Activated naive CD8-positive, alpha-beta T cell (primary cell): Measurements from ENCODE around the gene PRMT5.
"Not testable (repeated sequence)": the region's sequence is repeated elsewhere in the genome, so short reads cannot be mapped to it uniquely, and the experiment has no call there.

ENCODE experiments used
- H3K27ac Mint-ChIP-seq: one replicate; pipeline ENCODE4 v1.8.0; 2021; ENCODE audit warnings: mixed read lengths
- H3K27me3 Mint-ChIP-seq: one replicate; pipeline ENCODE4 v1.8.0; 2021; ENCODE audit warnings: mixed read lengths
- H3K36me3 Mint-ChIP-seq: one replicate; pipeline ENCODE4 v1.8.0; 2021; ENCODE audit warnings: mixed read lengths
- H3K4me1 Mint-ChIP-seq: one replicate; pipeline ENCODE4 v1.8.0; 2021; ENCODE audit warnings: low read depth, mixed read lengths
- H3K4me3 Mint-ChIP-seq: one replicate; pipeline ENCODE4 v1.8.0; 2021; ENCODE audit warnings: mild to moderate bottlenecking, mixed read lengths
- H3K9me3 Mint-ChIP-seq: one replicate; pipeline ENCODE4 v1.8.0; 2021; ENCODE audit warnings: low read depth, mixed read lengths

Gene PRMT5

GRCh38 chr14:22929104-22929960 is at the start of gene PRMT5:
Gene PRMT5, minus strand, starts transcription at chr14:22929376. Its CDS starts 15 bp downstream, at chr14:22929361.
- Mint-ChIP-seq H3K27ac (no peak within 1 kb of the TSS), H3K4me3 (no peak within 1 kb of the TSS), H3K27me3 (no peaks in the 10 kb centered on the region), H3K36me3 (peaks cover 13% of the 10 kb centered on the region), H3K4me1 (peaks cover 34% of the 10 kb centered on the region), H3K9me3 (no peaks in the 10 kb centered on the region)

- Mint-ChIP-seq H3K27me3 (no peaks in the 10 kb centered on the region), H3K4me3 (no peak overlapping the region), H3K27ac (no peak overlapping the region), H3K4me1 (peaks cover 6% of the 10 kb centered on the region), H3K36me3 (no peaks in the 10 kb centered on the region), H3K9me3 (no peaks in the 10 kb centered on the region)
These were observed 49.3 kb upstream of the PRMT5 start for GRCh38 chr14:22978487-22978837.

DNA sequence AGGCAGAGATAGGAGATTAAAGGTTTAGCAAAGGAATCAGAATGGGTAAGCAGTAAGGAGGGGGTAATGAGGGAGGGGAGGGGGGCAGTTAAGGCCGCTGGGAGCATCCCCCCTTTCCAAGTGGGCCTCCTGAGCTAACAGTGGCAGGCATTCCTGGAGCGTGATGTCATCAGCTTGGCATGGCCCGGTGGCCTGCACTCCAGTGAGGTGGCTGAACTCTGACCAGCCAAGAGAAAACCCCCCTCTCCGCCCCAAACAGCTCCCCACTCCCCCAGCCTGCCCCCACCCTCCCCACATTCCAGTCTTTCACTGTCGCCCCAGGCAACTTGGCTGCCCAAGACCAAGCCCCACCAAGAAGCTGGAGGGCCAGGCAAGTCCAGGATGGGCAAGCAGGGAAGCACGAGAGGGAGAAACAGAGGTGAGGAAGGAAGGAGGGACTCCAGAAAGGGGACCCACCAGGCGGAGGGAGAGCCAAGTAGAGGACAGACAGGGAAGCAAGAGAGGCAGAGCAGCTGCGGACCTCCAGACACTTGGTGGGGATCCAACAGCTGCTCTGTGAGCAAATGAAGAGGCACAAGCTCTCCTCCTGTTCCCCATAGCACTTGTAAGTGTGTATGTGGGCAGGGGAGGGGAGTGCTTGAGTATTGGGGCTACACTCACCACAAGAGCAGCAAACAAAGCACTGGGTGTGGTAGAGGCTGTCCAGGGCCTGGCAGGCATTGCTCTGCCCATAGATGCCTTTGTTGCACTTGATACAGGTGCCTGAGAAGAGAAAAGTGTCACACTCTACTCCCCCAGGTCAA is 48.7 kb upstream of the PRMT5 start:
- peaks cover 6% of the 10 kb centered on the region for H3K4me1 Mint-ChIP-seq
- H3K27me3 Mint-ChIP-seq: no peaks in the 10 kb centered on the region
- no peaks in the 10 kb centered on the region for H3K36me3 Mint-ChIP-seq
- no peaks in the 10 kb centered on the region for H3K9me3 Mint-ChIP-seq
- H3K4me3 Mint-ChIP-seq: no peak overlapping the region
- H3K27ac Mint-ChIP-seq: no peak overlapping the region

GRCh38 chr14:22977434-22977683 is 48.2 kb upstream of the PRMT5 start:
- H3K9me3 Mint-ChIP-seq: no peaks in the 10 kb centered on the region
- H3K36me3 Mint-ChIP-seq: no peaks in the 10 kb centered on the region
- H3K27me3 Mint-ChIP-seq: no peaks in the 10 kb centered on the region
- H3K4me3 Mint-ChIP-seq: no peak overlapping the region
- peaks cover 6% of the 10 kb centered on the region for H3K4me1 Mint-ChIP-seq
- H3K27ac Mint-ChIP-seq: no peak overlapping the region

- Mint-ChIP-seq H3K27me3 (no peaks in the 10 kb centered on the region), H3K27ac (no peak overlapping the region), H3K9me3 (no peaks in the 10 kb centered on the region), H3K36me3 (no peaks in the 10 kb centered on the region), H3K4me1 (peaks cover 6% of the 10 kb centered on the region), H3K4me3 (no peak overlapping the region)
These were observed 47.7 kb upstream of the PRMT5 start for GRCh38 chr14:22976620-22977433.

- Mint-ChIP-seq H3K4me3 (no peak overlapping the region), H3K27me3 (no peaks in the 10 kb centered on the region), H3K9me3 (no peaks in the 10 kb centered on the region), H3K4me1 (peaks cover under 1% of the 10 kb centered on the region), H3K36me3 (no peaks in the 10 kb centered on the region), H3K27ac (no peak overlapping the region)
These were observed 45.5 kb upstream of the PRMT5 start for GRCh38 chr14:22974530-22975313.

- no peaks in the 10 kb centered on the region for H3K9me3 Mint-ChIP-seq
- H3K27ac Mint-ChIP-seq: no peak overlapping the region
- H3K27me3 Mint-ChIP-seq: no peaks in the 10 kb centered on the region
- no peaks in the 10 kb centered on the region for H3K4me1 Mint-ChIP-seq
- H3K36me3 Mint-ChIP-seq: no peaks in the 10 kb centered on the region
- no peak overlapping the region for H3K4me3 Mint-ChIP-seq
These were observed 44.2 kb upstream of the PRMT5 start for GRCh38 chr14:22973217-22974032.

DNA sequence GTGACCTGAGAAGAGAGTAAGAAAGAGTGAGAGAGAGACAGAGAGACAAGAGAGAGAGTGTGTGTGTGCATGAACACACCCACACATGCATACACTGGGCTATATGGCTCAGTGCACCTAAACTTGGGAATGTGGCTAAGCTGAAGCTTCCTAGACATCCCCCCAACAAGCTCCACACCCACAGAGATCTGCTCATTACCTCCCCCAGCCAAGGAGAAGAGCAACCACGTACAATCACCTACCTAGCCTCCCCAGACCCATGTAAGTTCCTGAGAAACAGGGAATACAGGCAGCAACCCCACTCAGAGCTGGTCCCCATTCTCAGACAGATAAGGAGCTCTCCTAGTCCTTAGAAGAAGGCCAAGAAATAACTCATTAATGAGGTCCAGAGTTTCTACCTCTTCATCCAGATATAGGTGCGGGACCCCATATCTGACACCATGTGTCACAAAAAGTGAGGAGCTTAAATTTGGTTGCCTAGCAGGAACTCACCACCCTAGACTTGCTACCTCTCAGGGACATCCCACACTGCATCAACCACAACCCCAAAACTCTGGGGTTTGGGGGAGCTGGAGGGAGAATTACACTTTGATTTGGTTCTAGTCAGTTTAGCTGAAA is 43.2 kb upstream of the PRMT5 start:
- H3K4me3 Mint-ChIP-seq: no peak overlapping the region
- no peaks in the 10 kb centered on the region for H3K4me1 Mint-ChIP-seq
- no peak overlapping the region for H3K27ac Mint-ChIP-seq
- no peaks in the 10 kb centered on the region for H3K36me3 Mint-ChIP-seq
- no peaks in the 10 kb centered on the region for H3K9me3 Mint-ChIP-seq
- H3K27me3 Mint-ChIP-seq: no peaks in the 10 kb centered on the region

GRCh38 chr14:22971152-22971551 is 42.0 kb upstream of the PRMT5 start:
- Mint-ChIP-seq H3K4me3 (no peak overlapping the region), H3K36me3 (no peaks in the 10 kb centered on the region), H3K4me1 (no peaks in the 10 kb centered on the region), H3K9me3 (no peaks in the 10 kb centered on the region), H3K27me3 (no peaks in the 10 kb centered on the region), H3K27ac (no peak overlapping the region)

- H3K36me3 Mint-ChIP-seq: no peaks in the 10 kb centered on the region
- H3K27me3 Mint-ChIP-seq: no peaks in the 10 kb centered on the region
- no peaks in the 10 kb centered on the region for H3K4me1 Mint-ChIP-seq
- no peak overlapping the region for H3K27ac Mint-ChIP-seq
- H3K9me3 Mint-ChIP-seq: no peaks in the 10 kb centered on the region
- H3K4me3 Mint-ChIP-seq: no peak overlapping the region
These were observed 37.6 kb upstream of the PRMT5 start for GRCh38 chr14:22966783-22967269.

GRCh38 chr14:22965916-22966782 is 37.0 kb upstream of the PRMT5 start:
- not testable (repeated sequence) for H3K4me1 Mint-ChIP-seq, H3K4me3 Mint-ChIP-seq, H3K27ac Mint-ChIP-seq, H3K27me3 Mint-ChIP-seq, H3K9me3 Mint-ChIP-seq, H3K36me3 Mint-ChIP-seq

GRCh38 chr14:22962061-22962676 is 33.0 kb upstream of the PRMT5 start:
- Mint-ChIP-seq H3K27me3 (no peaks in the 10 kb centered on the region), H3K36me3 (no peaks in the 10 kb centered on the region), H3K4me1 (peaks cover 2% of the 10 kb centered on the region), H3K9me3 (no peaks in the 10 kb centered on the region), H3K4me3 (no peak overlapping the region), H3K27ac (no peak overlapping the region)
